ENCODE results near the gene CLDND1. TPM values are rescaled to one million over a fixed set of nuclear protein-coding genes. Genes with fewer than 3 reads are reported as not detected.

CLDND1 gene
- total and polyA plus RNA-seq, 9 donors: 75.3 to 155 (median 93.4) TPM

- TF ChIP-seq EP300 (IDR thresholded peaks at IDR 0.05) (no peak), CTCF (IDR thresholded peaks at IDR 0.05) (no peak), POLR2A (IDR thresholded peaks at IDR 0.05) (no peak)
- Histone ChIP-seq H3K4me1 (ENCODE audit: insufficient read depth) (no peaks in the 10 kb centered on the region), H3K27me3 (no peaks in the 10 kb centered on the region), H3K9me3 (no peaks in the 10 kb centered on the region), H3K36me3 (no peaks in the 10 kb centered on the region), H3K4me3 (no peak overlapping the region), H3K27ac (no peak overlapping the region)
- WGBS, 3 donors: 80 to 90% (median 84%) methylated on average over 5 of the region's 5 CpGs
- DNase-seq: no peak
- intact Hi-C loops (cut with DNase I): no loop called here
Measured at GRCh38 chr3:98532275-98532637, 9.6 kb upstream of the CLDND1 start.

GRCh38 chr3:98531622-98532274, 9.0 kb upstream of the CLDND1 start, which contains the start of gene GPR15:
Gene GPR15, plus strand, starts transcription at chr3:98531978. Its CDS starts 56 bp downstream, at chr3:98532034.
- no peak for DNase-seq
- WGBS, 3 donors: 77 to 83% (median 78%) methylated on average over 7 of the region's 7 CpGs
- Histone ChIP-seq H3K27me3 (no peaks in the 10 kb centered on the region), H3K27ac (no peak within 1 kb of the TSS), H3K4me1 (ENCODE audit: insufficient read depth) (no peaks in the 10 kb centered on the region), H3K36me3 (no peaks in the 10 kb centered on the region), H3K9me3 (no peaks in the 10 kb centered on the region), H3K4me3 (no peak within 1 kb of the TSS)
- intact Hi-C loops (cut with DNase I): no loop called here
- no peak for TF ChIP-seq EP300 (IDR thresholded peaks at IDR 0.05)
- no peak for TF ChIP-seq POLR2A (IDR thresholded peaks at IDR 0.05)
- TF ChIP-seq CTCF (IDR thresholded peaks at IDR 0.05): no peak

DNA sequence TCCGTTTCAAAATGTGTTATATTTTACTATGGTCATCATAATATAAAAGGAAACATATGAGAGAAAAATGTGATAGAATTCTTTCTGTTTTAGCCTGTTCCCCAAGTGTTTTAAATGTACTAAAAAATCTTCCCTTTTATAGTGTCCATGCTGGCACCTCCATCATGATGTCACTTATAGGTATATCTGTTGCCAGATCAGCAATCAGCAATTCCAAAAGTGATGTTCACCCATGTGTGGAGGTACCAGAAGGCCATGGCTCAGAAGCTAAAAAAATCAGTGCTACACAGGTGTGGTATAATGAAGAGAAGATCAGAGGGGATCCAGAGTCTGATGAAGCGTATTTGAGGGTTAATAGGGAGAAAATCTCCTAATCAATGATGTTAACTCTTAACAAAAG, 8.0 kb upstream of the CLDND1 start:
- 78 to 88% (median 79%) methylated on average over 2 of the region's 2 CpGs for WGBS, 3 donors
- no peaks in the 10 kb centered on the region for H3K4me1 ChIP-seq (ENCODE audit: insufficient read depth)
- intact Hi-C loops (cut with DNase I): no loop called here

GRCh38 chr3:98529856-98530459, 7.3 kb upstream of the CLDND1 start:
- H3K27me3 ChIP-seq: no peaks in the 10 kb centered on the region
- no peak for DNase-seq
- H3K27ac ChIP-seq: no peak overlapping the region
- intact Hi-C loops (cut with DNase I): no loop called here
- no peaks in the 10 kb centered on the region for H3K9me3 ChIP-seq
- H3K4me1 ChIP-seq (ENCODE audit: insufficient read depth): no peaks in the 10 kb centered on the region
- no peak overlapping the region for H3K4me3 ChIP-seq
- 89 to 91% (median 90%) methylated on average over 8 of the region's 8 CpGs for WGBS, 3 donors
- TF ChIP-seq EP300 (IDR thresholded peaks at IDR 0.05) (no peak), CTCF (IDR thresholded peaks at IDR 0.05) (no peak), POLR2A (IDR thresholded peaks at IDR 0.05) (no peak)
- no peaks in the 10 kb centered on the region for H3K36me3 ChIP-seq

More for the DNA sequence above, 8.0 kb upstream of the CLDND1 start:
- no peaks in the 10 kb centered on the region for H3K27me3 ChIP-seq
- no peak overlapping the region for H3K4me3 ChIP-seq
- no peaks in the 10 kb centered on the region for H3K36me3 ChIP-seq
- TF ChIP-seq POLR2A (IDR thresholded peaks at IDR 0.05) (no peak), EP300 (IDR thresholded peaks at IDR 0.05) (no peak)
- H3K27ac ChIP-seq: no peak overlapping the region
- H3K9me3 ChIP-seq: no peaks in the 10 kb centered on the region
- DNase-seq: no peak

All from ovary (tissue), 9 donors.